Peyer's patch (tissue), 4 donors: ENCODE measurements around the gene LCN2. TPM values are rescaled to one million over a fixed set of nuclear protein-coding genes. Genes with fewer than 3 reads are reported as not detected.

Source experiments
- DNase-seq, 3 donors: peaks; one replicate each; pipeline ENCODE4 v3.0.0-alpha.2; 2017 to 2019
- H3K27ac ChIP-seq, 4 donors: fragments of 200-600 bp; sonication (generic); one replicate each; pipeline ENCODE4 v1.5.1; 2016 to 2019
- H3K27me3 ChIP-seq, 2 donors: fragments of 200-600 bp; sonication (generic); one replicate each; pipeline ENCODE4 v1.5.1; 2019
- H3K36me3 ChIP-seq, 3 donors: fragments of 200-600 bp; sonication (generic); one replicate each; pipeline ENCODE4 v1.5.1; 2016 to 2019
- H3K4me1 ChIP-seq, 4 donors: fragments of 200-600 bp; sonication (generic); one replicate each; pipeline ENCODE4 v1.5.1; 2016 to 2019
- H3K4me3 ChIP-seq, 4 donors: fragments of 200-600 bp; sonication (generic); 1 replicate in 3 of 4; 2 replicates in 1 of 4; pipeline ENCODE4 v1.5.1; 2016 to 2019; ENCODE audit warnings: mild to moderate bottlenecking in 1 of 4
- H3K9me3 ChIP-seq, 4 donors: fragments of 200-600 bp; sonication (generic); one replicate each; pipeline ENCODE4 v1.5.1; 2016 to 2019; ENCODE audit warnings: mild to moderate bottlenecking in 1 of 4
- POLR2A ChIP-seq, 2 donors: fragments of 450-650 bp; IDR thresholded peaks; one replicate each; pipeline ENCODE4 v1.5.1; 2017; ENCODE audit warnings: antibody characterized with exemption in 2 of 2, mild to moderate bottlenecking in 2 of 2, moderate library complexity in 2 of 2
- total RNA-seq, 4 donors: library from RNA; depleted of rRNA; stranded (reverse); fragments of >200 nt; gene quantifications; one replicate each; pipeline ENCODE4 v1.1.0, GENCODE V29; 2016
- TF ChIP-seq, protein P1 (sequence below), 6 experiments: fragments of 450-650 bp in 4 of 6; fragments of 200-600 bp in 2 of 6; sonication (generic) in 1 of 6; IDR thresholded peaks; one replicate each; pipeline ENCODE4 v1.5.1; 2017 to 2019; ENCODE audit warnings: antibody characterized with exemption in 6 of 6, mild to moderate bottlenecking in 3 of 6, moderate library complexity in 1 of 6

Gene LCN2
- total RNA-seq, 4 donors from 2014 or later = 1.9 to 191 (median 37.1) TPM

- Histone ChIP-seq H3K36me3 (no peaks in the 10 kb centered on the region), H3K27me3 (no peaks in the 10 kb centered on the region), H3K9me3 (no peaks in the 10 kb centered on the region), H3K27ac (no peak overlapping the region), H3K4me3 (no peak overlapping the region), H3K4me1 (no peaks in the 10 kb centered on the region)
- no peak for TF ChIP-seq POLR2A (IDR thresholded peaks at IDR 0.05)
- TF ChIP-seq, protein P1, sequence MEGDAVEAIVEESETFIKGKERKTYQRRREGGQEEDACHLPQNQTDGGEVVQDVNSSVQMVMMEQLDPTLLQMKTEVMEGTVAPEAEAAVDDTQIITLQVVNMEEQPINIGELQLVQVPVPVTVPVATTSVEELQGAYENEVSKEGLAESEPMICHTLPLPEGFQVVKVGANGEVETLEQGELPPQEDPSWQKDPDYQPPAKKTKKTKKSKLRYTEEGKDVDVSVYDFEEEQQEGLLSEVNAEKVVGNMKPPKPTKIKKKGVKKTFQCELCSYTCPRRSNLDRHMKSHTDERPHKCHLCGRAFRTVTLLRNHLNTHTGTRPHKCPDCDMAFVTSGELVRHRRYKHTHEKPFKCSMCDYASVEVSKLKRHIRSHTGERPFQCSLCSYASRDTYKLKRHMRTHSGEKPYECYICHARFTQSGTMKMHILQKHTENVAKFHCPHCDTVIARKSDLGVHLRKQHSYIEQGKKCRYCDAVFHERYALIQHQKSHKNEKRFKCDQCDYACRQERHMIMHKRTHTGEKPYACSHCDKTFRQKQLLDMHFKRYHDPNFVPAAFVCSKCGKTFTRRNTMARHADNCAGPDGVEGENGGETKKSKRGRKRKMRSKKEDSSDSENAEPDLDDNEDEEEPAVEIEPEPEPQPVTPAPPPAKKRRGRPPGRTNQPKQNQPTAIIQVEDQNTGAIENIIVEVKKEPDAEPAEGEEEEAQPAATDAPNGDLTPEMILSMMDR (IDR thresholded peaks at IDR 0.05) = no peak
- DNase-seq = peak in 1 of 3 donors; percentile 15
Observed at GRCh38 chr9:128136816-128137793, 12.1 kb upstream of the LCN2 start.

- H3K4me1 ChIP-seq = no peaks in the 10 kb centered on the region
- no peaks in the 10 kb centered on the region for H3K9me3 ChIP-seq
- H3K36me3 ChIP-seq = no peaks in the 10 kb centered on the region
- no peaks in the 10 kb centered on the region for H3K27me3 ChIP-seq
- DNase-seq = peak in 1 of 3 donors; percentile 28
- H3K27ac ChIP-seq = no peak overlapping the region
- TF ChIP-seq, protein P1 (IDR thresholded peaks at IDR 0.05) = no peak
- no peak for TF ChIP-seq POLR2A (IDR thresholded peaks at IDR 0.05)
- H3K4me3 ChIP-seq = no peak overlapping the region
Observed at GRCh38 chr9:128138001-128138400, 11.3 kb upstream of the LCN2 start.

DNA sequence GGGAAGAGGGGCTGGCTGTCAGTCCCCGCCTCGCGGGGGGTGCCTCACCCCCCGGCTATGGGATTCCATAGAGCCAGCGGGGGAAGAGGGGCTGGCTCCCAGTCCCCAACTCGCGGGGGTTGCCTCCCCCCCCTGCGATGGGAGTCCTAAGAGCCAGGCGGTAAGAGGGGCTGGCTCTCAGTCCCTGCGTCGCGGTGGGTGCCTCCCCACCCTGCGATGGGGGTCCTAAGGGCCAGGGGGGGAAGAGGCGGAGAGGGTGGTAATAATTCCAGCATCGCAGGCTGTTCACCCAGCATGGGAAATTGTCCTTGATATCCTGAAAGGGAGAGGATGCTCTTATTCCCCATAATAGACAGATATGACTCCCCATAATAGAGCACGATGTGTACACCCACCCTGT lies 9.6 kb upstream of the LCN2 start:
- H3K9me3 ChIP-seq = no peaks in the 10 kb centered on the region
- no peaks in the 10 kb centered on the region for H3K36me3 ChIP-seq
- TF ChIP-seq, protein P1 (IDR thresholded peaks at IDR 0.05) = no peak
- no peak for TF ChIP-seq POLR2A (IDR thresholded peaks at IDR 0.05)
- no peaks in the 10 kb centered on the region for H3K27me3 ChIP-seq
- H3K27ac ChIP-seq = no peak overlapping the region
- no peak for DNase-seq
- no peaks in the 10 kb centered on the region for H3K4me1 ChIP-seq
- H3K4me3 ChIP-seq = no peak overlapping the region

GRCh38 chr9:128141604-128142003 lies 7.6 kb upstream of the LCN2 start:
- Histone ChIP-seq H3K27me3 (no peaks in the 10 kb centered on the region), H3K4me3 (no peak overlapping the region), H3K9me3 (no peaks in the 10 kb centered on the region), H3K27ac (no peak overlapping the region), H3K36me3 (no peaks in the 10 kb centered on the region), H3K4me1 (no peaks in the 10 kb centered on the region)
- TF ChIP-seq, protein P1 (IDR thresholded peaks at IDR 0.05) = no peak
- TF ChIP-seq POLR2A (IDR thresholded peaks at IDR 0.05) = no peak
- peak in 1 of 3 donors; percentile 19 for DNase-seq

- no peak for TF ChIP-seq POLR2A (IDR thresholded peaks at IDR 0.05)
- TF ChIP-seq, protein P1 (IDR thresholded peaks at IDR 0.05) = no peak
- DNase-seq = peak in 1 of 3 donors; percentile 29
Observed at GRCh38 chr9:128142061-128142460, 7.2 kb upstream of the LCN2 start.

More at GRCh38 chr9:128142061-128142460, 7.2 kb upstream of the LCN2 start:
- Histone ChIP-seq H3K9me3 (no peaks in the 10 kb centered on the region), H3K36me3 (no peaks in the 10 kb centered on the region), H3K27ac (no peak overlapping the region), H3K4me3 (no peak overlapping the region), H3K27me3 (no peaks in the 10 kb centered on the region), H3K4me1 (no peaks in the 10 kb centered on the region)
